HG03095 (cell line): Measurements from ENCODE around the gene CCNY.
"Not testable (repeated sequence)": the region's sequence is repeated elsewhere in the genome, so short reads cannot be mapped to it uniquely, and the experiment has no call there.

Experiments
- ATAC-seq: cut with Tn5 transposase; IDR thresholded peaks from one replicate; pipeline ENCODE4 v1.9.1; 2021; ENCODE audit warnings: moderate library complexity; ENCODE audit not compliant: unreplicated experiment

Gene CCNY

DNA sequence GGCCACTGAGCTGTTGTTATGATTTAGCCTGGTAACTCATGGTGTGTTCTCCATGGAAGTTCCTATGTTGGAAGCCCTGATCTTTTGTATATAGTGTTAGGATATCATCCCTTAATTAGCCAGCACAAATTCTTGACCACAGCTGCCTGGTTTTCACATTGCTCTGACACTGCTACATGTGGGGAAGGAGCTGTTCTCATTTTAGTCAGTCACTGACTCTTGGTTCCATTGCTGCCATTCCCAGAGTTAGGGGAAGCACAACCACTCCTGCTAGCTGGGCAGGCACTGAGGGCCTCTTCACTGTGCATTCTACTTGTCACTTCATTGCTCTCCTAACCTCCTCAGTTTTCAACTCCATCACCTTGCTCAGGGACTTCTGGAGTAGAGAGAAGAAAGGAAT lies 170.4 kb downstream of the CCNY start:
- ATAC-seq: no peak

DNA sequence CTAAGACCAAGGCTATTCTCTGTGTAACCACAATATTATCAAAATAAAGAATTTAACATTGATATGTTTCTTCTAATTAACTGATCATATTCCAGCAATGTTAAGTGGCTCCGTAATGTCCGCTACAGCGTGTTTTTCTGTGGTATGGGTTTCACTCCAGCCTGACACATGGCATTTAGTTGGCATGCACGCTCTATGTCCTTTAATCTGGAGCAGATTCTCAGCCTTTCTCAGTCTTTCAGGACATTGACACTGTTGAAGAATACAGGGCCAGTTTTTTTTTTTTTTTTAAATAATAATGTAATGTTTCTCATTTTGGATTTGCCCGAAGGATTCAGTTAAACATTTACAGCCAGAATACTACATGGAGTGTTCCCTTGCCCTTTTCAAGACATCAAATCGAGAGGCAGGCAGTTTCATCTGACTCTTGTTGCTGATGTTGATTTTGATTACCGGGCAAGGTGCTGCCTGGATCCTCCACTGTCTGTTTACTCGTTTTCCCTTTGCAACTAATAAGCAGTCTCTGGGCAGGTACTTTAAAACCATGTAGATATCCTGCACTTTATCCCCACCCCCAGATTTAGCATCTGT lies 171.3 kb downstream of the CCNY start:
- ATAC-seq: no peak

DNA sequence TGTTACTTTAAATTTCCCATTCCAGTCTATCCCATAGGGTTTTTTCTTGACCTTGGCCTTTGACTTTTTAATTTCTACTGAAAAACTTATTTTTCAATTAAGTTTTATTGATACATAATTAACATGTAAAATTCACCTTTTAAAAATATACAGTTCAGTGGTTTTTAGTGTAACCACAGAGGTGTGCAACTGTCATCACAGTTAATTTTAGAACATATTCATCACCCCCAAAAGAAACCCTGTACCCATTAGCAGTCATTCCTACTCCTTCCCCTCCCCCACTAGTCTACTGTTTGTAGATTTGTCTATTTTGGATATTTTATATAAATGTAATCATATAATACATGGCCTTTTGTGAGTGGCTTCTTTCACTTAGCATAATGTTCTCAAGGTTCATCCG lies 172.3 kb downstream of the CCNY start:
- ATAC-seq: no peak

DNA sequence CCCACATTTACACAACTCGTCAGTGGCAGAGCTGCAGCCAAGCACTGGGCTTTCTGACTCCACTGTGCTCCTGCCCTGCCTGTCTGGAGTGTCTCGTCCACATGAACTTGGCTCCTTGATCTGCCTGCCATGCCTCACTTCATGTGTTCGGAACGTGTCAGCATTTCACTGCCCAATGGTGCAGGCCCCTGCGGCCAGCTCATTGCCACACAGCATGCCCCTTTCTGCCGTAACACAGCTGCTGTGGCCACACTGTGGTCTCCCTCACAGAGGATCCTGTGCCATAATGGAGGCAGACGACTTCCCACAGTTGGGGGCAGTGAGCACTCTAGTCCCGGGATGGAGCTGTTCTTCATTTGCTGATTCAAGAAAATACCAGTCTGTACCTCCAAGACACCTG lies 174.6 kb downstream of the CCNY start:
- no peak for ATAC-seq

DNA sequence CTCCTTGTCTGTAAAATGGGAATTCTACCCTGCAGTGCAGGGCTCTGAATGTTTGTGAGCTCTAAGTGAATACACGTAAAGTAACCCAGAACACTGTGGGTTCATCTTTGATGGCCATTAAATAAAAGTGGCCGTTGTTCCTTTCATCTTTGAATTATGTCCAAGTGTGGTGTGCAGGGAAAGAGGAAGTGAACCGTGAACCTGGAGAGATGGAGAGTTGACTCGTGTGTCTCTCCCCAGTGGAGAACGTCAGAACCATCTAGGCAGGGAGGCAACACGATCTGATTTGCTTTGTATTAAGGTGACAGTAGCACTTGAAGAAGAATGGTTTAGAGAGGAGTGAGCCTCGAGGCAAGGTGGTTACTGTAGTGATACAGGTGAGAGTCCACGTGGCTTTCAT lies 175.3 kb downstream of the CCNY start:
- ATAC-seq: no peak

DNA sequence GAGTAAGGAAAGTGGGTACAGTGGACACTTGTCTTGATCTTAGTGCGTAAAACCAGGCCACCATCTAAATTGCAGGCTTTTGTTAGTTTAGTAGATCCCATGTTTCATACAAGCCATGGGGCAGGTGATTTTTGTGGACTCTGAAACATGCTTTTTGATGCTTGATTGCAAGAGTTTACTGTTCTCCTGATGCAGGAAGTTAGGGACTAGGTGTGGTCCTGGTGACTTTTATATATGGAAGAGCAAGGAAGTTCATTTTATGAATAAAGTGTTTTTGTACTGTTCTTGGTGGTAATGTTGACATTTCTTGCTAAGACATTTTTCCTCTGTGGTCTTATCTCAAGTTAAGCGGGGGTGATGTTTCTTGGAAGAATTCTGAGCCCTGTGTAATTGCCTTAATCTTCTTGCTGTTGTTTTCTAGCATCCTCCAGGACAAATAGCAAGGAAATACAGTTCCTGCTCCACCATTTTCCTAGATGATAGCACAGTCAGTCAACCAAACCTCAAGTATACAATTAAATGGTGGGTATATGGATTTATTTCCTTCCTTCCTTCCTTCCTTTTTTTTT lies 179.9 kb downstream of the CCNY start:
- no peak for ATAC-seq

DNA sequence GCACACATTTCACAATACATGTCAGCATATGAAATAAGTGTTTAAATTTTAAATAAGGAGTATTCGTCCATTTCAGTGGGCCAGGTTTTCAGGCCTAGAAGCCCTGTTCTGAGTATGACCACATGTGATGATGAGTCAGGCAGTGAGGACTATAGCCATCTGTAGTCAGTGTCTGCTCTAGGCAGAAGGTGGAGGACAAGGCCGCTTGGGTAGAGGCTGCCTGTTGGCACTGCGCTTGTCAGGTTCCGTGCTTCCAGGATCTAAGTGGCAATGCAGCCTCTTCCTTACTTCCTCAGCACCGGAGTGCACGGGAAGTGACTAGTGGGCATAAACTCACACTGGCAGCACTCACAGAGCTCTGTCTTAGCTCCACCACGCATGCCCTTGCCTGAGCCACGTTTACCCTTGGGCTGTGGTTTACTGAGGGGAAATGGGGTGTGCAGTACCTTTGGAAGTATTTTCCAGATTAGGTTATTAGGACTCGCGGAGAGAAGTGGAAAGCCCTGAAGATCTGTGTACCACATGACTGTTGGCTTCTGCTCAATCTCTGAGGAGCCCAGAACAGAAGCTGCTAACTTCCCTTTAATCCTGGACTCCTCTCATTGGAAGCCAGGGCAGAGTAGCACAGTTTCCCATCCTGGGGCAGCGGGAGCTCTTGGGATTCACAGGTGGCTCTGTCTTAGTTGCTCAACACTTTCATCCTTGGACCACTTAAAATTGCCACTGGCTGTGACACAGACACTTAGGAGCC lies 181.3 kb downstream of the CCNY start:
- ATAC-seq: no peak

DNA sequence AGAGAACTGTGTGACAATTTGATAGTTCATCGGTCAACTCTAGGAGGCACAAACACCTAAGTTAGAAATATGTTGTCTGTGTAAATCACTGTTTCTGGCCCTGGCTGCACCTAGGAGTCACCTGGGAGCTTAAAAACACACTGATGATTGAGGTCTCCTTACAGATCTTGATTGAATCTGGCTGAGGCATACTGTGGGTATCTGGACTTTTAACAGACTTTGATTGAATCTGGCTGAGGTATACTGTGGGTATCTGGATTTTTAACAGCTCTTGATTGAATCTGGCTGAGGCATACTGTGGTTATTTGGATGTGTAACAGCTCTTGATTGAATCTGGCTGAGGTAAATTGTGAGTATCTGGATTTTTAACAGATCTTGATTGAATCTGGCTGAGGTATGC lies 181.9 kb downstream of the CCNY start:
- not testable (repeated sequence) for ATAC-seq

DNA sequence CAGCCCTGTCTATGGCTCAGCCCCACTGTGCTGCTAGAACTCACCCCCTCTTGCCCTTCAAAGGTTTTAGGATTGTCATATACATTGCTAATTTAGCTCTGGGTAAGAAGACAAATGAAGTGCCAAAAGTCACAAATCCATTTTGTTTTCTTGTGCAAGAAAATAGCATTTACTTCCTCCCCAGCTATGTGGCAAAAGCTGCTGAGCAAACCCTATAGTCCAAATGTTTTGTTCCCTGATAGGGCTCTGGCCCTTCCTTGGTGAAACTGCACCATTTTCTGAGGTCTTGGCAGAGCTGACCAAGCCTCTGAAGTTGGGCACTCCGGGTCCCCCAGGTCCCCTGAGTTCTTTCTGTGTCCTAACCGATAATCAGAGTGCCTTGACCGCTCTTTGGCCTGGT lies 184.7 kb downstream of the CCNY start:
- no peak for ATAC-seq

DNA sequence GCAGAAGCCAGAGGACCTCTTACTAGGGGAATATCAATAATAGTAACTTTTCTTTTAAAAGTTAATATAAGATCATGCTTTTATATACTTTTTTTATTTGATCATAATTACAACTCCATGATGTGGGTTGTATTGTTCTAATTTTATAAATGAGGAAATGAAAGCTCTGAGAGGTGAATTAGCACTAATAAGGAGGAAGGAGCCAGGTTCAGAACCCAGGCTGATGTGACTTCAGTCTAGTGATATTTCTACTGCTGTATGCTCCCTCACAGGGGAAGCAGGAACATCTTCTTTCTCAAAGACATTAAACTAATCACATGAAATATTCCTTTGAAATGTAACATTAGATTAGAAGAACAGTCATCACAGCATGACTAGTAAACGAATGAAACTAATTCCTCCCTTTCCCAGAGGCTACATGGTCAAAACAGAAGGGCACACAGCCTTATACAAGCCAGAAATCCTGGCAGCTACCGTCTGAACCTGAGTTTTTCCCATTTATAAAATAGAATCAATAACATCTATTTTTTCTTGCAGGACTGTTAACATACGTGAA lies 187.4 kb downstream of the CCNY start:
- ATAC-seq: no peak

DNA sequence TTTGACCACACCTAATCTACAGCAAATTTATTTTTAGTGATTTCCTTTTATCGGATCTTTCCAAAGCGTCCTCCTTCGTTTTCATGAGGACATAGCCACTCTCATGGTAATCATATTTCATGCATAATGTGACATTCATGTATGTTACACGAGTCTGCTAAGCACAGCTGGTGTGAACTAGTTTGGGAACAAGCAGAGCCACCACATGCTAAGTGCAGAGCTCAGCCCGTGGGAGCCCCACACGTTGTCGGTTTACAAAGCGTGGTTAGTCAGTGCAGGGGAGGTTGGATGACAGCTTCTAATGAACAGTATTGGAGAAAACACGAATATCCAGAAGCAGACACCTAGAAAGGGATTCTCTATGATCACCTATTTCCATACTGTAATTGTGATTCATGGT lies 190.4 kb downstream of the CCNY start:
- no peak for ATAC-seq

DNA sequence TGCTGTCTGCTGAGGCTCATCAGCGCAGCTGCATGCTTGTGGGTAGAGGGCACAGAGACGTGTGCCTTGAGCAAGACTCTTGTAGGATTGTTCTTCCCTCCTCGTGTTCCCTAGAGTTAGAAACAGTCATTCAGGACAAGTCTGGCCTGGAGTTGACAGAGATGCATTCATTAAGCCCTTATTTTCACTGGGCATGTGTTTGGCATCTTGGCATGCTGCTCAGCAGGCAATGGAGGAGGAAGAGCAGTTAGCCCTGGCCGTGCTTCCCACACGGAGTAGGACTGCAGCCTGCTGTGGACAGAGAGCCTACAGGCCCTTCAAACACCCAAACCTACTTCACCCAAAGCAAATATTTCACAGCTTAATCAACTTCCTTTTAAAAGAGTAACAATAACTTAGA lies 195.8 kb downstream of the CCNY start:
- no peak for ATAC-seq

DNA sequence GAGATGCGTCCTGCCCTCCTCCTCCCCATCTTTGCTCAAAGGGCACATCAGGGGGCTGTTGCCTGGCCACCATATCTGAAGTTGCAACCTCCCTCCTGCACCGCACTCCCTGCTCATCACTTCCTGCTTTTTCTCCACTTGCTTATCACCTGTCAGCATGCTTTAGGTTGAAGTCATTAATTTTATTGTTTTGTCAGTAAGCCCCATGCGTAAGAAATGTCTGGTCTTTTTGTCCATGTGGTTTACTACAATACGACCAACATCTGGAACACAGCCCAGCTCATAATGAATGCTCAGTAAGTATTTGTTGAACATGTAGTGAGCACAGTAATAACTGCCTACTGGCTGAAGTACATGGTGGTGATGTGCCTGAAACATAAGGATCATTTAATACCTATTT lies 197.3 kb downstream of the CCNY start:
- ATAC-seq: no peak

DNA sequence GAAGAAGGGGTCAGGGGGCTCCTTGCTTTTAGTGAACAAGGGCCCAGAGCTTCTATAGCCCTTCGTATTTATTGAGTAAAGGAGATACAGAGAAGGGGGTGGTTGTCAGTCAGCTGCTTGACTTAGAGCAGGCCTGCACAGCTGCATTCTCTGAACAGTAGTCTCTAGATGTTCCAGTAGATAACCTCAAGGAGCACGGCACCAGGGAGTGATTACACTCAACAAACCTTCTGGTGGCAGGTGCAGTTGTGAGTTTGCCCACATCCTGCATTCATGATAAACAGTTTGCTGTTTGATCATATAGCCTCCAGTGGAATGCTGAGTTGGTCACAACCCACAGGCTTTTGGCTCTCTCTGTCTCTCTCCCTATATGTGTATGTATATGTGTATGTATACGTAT lies 198.8 kb downstream of the CCNY start:
- ATAC-seq: no peak

DNA sequence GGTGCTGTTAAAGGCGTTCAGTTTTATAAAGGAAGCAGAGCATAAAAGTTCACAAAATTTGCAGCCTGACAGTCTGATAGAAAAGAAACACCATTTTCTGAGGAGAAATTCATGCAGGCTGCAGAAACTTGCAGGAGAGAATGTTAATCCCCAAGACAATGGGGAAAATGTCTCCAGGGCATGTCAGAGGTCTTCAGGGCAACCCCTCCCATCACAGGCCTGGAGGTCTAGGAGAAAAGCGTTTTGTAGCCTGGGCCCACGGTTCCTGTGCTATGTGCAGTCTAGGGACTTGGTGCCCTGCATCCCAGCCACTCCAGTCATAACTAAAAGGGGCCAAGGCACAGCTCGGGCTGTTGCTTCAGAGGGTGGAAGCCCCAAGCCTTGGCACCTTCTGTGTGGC lies 200.5 kb downstream of the CCNY start:
- no peak for ATAC-seq

DNA sequence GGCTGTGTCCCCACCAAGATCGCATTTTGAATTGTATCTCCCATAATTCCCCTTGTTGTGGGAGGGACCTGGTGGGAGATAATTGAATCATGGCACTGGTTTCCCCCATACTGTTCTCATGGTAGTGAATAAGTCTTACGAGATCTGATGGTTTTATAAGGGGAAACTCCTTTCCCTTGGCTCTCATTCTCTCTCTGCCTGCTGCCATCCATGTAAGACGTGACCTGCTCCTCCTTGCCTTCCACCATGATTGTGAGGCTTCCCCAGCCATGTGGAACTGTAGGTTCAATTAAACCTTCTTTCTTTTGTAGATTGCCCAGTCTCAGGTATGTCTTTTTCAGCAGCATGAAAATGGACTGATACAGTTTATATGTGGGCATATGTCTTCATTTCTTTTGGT lies 201.6 kb downstream of the CCNY start:
- not testable (repeated sequence) for ATAC-seq

DNA sequence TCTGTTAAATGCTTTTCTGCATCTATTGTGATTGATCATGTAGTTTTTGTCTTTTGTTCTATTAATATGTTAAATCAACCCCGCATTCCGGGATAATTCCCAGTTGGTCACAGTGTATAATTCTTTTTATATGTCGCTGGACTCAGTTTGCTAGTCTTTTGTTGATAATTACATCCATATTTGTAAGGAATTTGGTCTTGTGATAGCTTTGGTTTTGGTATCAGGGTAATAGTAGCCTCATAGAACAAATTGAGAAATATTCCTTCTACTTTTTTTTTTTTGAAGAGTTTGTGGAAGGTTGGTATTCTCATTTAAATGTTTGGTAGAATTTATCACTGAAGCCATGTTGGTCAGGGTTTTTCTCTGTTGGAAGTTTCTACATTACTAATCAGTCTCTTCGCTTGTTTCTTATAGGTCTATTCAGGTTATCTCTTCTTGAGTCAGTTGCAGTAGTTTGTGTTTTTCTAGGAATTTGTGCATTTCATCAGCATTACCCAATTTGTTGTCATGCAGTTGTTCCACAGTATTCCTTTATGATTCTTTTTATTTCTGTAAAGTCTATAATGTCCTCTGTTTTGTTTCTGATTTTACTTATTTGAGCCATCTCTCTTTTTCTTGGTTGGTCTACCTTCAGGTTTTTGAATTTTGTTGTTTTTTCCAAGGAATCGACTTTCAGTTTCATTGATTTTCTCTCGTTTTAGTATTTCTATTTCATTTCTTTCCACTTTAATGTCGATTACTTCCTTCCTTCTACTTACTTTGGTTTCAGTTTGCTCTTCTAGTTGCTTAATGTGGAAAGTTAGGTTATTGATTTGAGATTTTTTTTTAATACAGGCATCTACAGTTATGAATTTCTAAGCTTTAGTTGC lies 204.2 kb downstream of the CCNY start:
- no peak for ATAC-seq

DNA sequence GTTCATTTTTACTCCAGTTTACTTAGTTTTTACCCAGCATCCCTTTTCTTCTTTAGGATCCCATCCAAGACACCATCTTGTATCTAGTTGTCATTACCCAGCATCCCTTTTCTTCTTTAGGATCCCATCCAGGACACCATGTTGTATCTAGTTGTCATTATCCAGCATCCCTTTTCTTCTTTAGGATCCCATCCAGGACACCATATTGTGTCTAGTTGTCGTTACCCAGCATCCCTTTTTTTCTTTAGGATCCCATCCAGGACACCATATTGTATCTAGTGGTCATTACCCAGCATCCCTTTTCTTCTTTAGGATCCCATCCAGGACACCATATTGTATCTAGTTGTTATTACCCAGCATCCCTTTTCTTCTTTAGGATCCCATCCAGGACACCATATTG lies 205.4 kb downstream of the CCNY start:
- no peak for ATAC-seq

DNA sequence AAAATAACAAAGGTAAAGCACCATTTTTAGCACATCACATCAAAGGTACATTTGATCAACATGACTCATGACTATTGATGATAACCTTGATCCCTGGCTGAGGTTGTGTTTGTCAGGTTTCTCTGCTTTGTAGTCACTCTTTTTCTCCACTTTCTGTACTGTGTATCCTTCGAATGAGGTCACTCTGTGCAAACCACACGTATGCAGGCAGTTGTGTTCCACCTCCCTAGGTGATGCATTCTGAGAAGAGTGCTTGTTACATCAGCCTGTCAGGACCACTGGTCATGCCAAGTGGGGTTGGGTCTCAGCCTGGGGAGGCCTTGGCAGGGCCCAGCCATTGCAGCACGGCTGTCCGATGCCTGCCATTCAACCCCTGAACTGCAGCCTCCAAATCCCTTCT lies 206.0 kb downstream of the CCNY start:
- no peak for ATAC-seq

DNA sequence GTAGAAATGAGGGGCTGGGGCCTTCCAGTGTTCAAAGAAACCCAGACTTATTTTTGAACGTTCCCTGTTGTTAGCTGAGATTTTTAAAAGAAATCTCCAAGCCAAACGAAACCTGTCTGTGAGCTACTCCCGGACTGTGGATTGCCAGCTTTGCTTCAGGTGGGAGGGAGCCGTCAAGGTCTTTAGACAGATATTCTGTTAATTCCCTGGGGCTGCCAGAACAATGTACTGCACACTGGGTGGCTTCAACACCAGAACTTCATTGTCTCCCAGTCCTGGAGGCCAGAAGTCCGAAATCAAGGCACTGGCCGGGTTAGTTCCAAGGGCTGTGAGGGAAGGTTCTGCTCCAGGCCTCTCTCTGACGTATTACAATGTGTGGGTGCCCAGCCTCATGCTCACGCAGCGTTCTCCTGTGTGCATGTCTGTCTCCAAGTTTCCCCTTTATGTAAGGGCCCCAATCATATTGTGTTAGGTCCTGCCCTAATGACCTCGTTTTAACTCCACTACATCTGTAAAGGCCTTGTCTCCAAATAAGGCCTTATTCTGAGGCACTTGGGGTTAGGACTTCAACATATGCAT lies 208.9 kb downstream of the CCNY start:
- no peak for ATAC-seq
